Stomach smooth muscle (tissue), 2 donors: ENCODE measurements around the gene RNF167.
"Not testable (repeated sequence)": the region's sequence is repeated elsewhere in the genome, so short reads cannot be mapped to it uniquely, and the experiment has no call there.

Experiments
- H3K27ac ChIP-seq: one replicate; pipeline ENCODE4 v1.7.0; 2013; ENCODE audit warnings: mild to moderate bottlenecking, low read length, inconsistent platforms
- H3K27me3 ChIP-seq, 2 donors: one replicate each; pipeline ENCODE4 v1.7.0; 2013; ENCODE audit warnings: low read length in 2 of 2; ENCODE audit not compliant: insufficient read depth in 2 of 2, control insufficient read depth in 1 of 2
- H3K36me3 ChIP-seq, 2 donors: one replicate each; pipeline ENCODE4 v1.7.0; 2013; ENCODE audit warnings: low read length in 2 of 2; ENCODE audit not compliant: control insufficient read depth in 2 of 2, insufficient read depth in 2 of 2
- H3K4me1 ChIP-seq: one replicate; pipeline ENCODE4 v1.7.0; 2013; ENCODE audit warnings: low read length; ENCODE audit not compliant: control insufficient read depth, insufficient read depth
- H3K4me3 ChIP-seq, 2 donors: one replicate each; pipeline ENCODE4 v1.7.0; 2013; ENCODE audit warnings: low read length in 2 of 2
- H3K9ac ChIP-seq, 2 donors: one replicate each; pipeline ENCODE4 v1.7.0; 2013; ENCODE audit warnings: low read length in 2 of 2, mild to moderate bottlenecking in 1 of 2
- H3K9me3 ChIP-seq, 2 donors: one replicate each; pipeline ENCODE4 v1.7.0; 2013; ENCODE audit warnings: low read length in 2 of 2; ENCODE audit not compliant: control insufficient read depth in 2 of 2
- donor health status: healthy.
- donor health status: Pancreatic carcinoma.

The RNF167 gene

GRCh38 chr17:4903051-4903818 lies 36.8 kb upstream of the RNF167 start, which contains the start of gene CHRNE:
TSS of gene CHRNE (minus strand) at chr17:4903098. CDS start at chr17:4903063, 35 bp downstream.
- Histone ChIP-seq H3K9me3 (no peaks in the 10 kb centered on the region), H3K27me3 (peaks cover 35 to 41% of the 10 kb centered on the region in 2 donors), H3K27ac (no peak within 1 kb of the TSS), H3K9ac (no peak within 1 kb of the TSS), H3K4me3 (no peak within 1 kb of the TSS), H3K4me1 (peaks cover 28% of the 10 kb centered on the region), H3K36me3 (no peaks in the 10 kb centered on the region)

DNA sequence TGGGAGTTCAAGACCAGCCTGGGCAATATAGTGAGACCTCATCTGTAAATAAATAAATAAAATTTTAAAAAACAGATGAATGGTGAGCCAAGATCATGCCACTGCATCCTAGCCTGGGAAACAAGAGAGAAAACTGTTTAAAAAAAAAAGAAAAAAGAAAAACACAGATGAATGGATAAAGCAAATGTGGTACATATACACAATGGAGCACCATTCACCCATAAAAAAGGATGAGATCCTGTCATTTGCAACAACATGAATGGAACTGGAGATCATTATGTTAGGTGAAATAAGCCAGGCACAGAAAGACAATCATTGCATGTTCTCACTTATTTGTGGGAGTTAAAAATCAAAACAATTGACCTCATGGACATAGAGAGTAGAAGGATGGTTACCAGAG lies 33.4 kb upstream of the RNF167 start:
- not testable (repeated sequence) for H3K36me3 ChIP-seq, H3K4me1 ChIP-seq, H3K9ac ChIP-seq, H3K27ac ChIP-seq, H3K9me3 ChIP-seq, H3K4me3 ChIP-seq
- H3K27me3 ChIP-seq: peaks cover 10 to 14% of the 10 kb centered on the region in 2 donors

- H3K36me3 ChIP-seq: no peaks in the 10 kb centered on the region
- H3K4me1 ChIP-seq: peaks cover 4% of the 10 kb centered on the region
- peak overlapping the region; percentile 18 for H3K27ac ChIP-seq
- H3K4me3 ChIP-seq: no peak overlapping the region
- peaks cover 5 to 12% of the 10 kb centered on the region in 2 donors for H3K27me3 ChIP-seq
- no peaks in the 10 kb centered on the region for H3K9me3 ChIP-seq
- no peak overlapping the region for H3K9ac ChIP-seq
These were observed 31.8 kb upstream of the RNF167 start for GRCh38 chr17:4908301-4908700.

- peak overlapping the region; percentile 18 for H3K27ac ChIP-seq
- no peaks in the 10 kb centered on the region for H3K36me3 ChIP-seq
- H3K4me1 ChIP-seq: peaks cover 4% of the 10 kb centered on the region
- no peaks in the 10 kb centered on the region for H3K9me3 ChIP-seq
- peak overlapping the region; percentile 6 to 29 for H3K9ac ChIP-seq
- peak overlapping the region in 1 of 2 donors; percentile 3 for H3K4me3 ChIP-seq
- H3K27me3 ChIP-seq: peaks cover 4 to 9% of the 10 kb centered on the region in 2 donors
These were observed 31.2 kb upstream of the RNF167 start for GRCh38 chr17:4908711-4909496.

- no peaks in the 10 kb centered on the region for H3K4me1 ChIP-seq
- H3K36me3 ChIP-seq: no peaks in the 10 kb centered on the region
- H3K9ac ChIP-seq: no peak overlapping the region
- no peaks in the 10 kb centered on the region for H3K27me3 ChIP-seq
- no peak overlapping the region for H3K27ac ChIP-seq
- H3K4me3 ChIP-seq: no peak overlapping the region
- no peaks in the 10 kb centered on the region for H3K9me3 ChIP-seq
These were observed 26.1 kb upstream of the RNF167 start for GRCh38 chr17:4913994-4914393.

GRCh38 chr17:4914551-4914950 lies 25.5 kb upstream of the RNF167 start:
- H3K27me3 ChIP-seq, H3K9me3 ChIP-seq, H3K27ac ChIP-seq, H3K9ac ChIP-seq, H3K36me3 ChIP-seq, H3K4me1 ChIP-seq, H3K4me3 ChIP-seq: not testable (repeated sequence)

- Histone ChIP-seq H3K27me3 (no peaks in the 10 kb centered on the region), H3K9ac (no peak overlapping the region), H3K27ac (no peak overlapping the region)
These were observed 20.5 kb upstream of the RNF167 start for GRCh38 chr17:4919511-4920047.

GRCh38 chr17:4920351-4921048 lies 19.6 kb upstream of the RNF167 start:
- no peak overlapping the region for H3K27ac ChIP-seq
- H3K4me1 ChIP-seq: no peaks in the 10 kb centered on the region
- H3K27me3 ChIP-seq: no peaks in the 10 kb centered on the region
- no peaks in the 10 kb centered on the region for H3K36me3 ChIP-seq
- no peaks in the 10 kb centered on the region for H3K9me3 ChIP-seq
- no peak overlapping the region for H3K4me3 ChIP-seq
- no peak overlapping the region for H3K9ac ChIP-seq

More at GRCh38 chr17:4919511-4920047, 20.5 kb upstream of the RNF167 start:
- H3K36me3 ChIP-seq: no peaks in the 10 kb centered on the region
- no peaks in the 10 kb centered on the region for H3K9me3 ChIP-seq
- no peaks in the 10 kb centered on the region for H3K4me1 ChIP-seq
- no peak overlapping the region for H3K4me3 ChIP-seq

- Histone ChIP-seq H3K36me3 (no peaks in the 10 kb centered on the region), H3K9ac (no peak overlapping the region), H3K4me3 (no peak overlapping the region), H3K9me3 (no peaks in the 10 kb centered on the region), H3K4me1 (no peaks in the 10 kb centered on the region), H3K27me3 (no peaks in the 10 kb centered on the region), H3K27ac (no peak overlapping the region)
These were observed 18.7 kb upstream of the RNF167 start for GRCh38 chr17:4921320-4921719.

DNA sequence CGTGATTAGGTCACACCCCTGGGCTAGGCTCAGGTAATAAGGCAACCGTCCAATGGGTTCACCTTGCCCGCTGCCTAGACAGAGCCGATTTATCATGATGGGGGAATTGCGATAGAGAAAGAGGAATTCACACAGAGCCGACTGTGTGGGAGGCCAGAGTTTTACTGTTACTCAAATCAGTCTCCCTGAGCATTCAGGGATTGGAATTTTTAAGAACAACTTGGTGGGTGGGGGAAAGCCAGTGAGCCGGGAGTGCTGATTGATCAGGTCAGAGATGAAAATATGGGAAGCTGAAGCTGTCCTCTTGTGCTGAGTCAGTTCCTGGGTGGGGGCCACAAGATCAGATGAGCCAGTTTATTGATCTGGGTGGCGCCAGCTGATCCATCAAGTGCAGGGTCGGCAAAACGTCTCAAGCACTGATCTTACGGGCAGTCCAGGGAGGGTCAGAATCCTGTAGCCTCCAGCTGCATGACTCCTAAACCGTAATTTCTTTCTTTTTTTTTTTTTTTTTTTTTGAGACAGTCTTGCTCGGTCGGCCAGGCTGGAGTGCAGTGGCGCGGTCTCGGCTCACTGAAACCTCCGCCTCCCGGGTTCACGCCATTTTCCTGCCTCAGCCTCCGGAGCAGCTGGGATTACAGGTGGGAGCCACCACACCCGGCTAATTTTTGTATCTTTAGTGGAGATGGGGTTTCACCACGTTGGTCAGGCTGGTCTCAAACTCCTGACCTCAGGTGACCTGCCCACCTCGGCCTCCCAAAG lies 13.3 kb upstream of the RNF167 start:
- H3K27ac ChIP-seq, H3K4me3 ChIP-seq, H3K9me3 ChIP-seq, H3K4me1 ChIP-seq, H3K27me3 ChIP-seq, H3K36me3 ChIP-seq, H3K9ac ChIP-seq: not testable (repeated sequence)
